H1 (cell line): ENCODE data around the gene USP10. TPM values are rescaled to one million over a fixed set of nuclear protein-coding genes. Genes with fewer than 3 reads are reported as not detected.

Source experiments
- CTCF ChIA-PET: fragments of 300-600 bp; sonication (Branson Sonifier 250); formaldehyde crosslinking; loops from one replicate; lab custom pipeline; 2021; ENCODE audit not compliant: partially characterized antibody; lab: Charles Lee
- POLR2A ChIA-PET: fragments of 300-600 bp; sonication (Branson Sonifier 250); formaldehyde crosslinking; loops from one replicate; lab custom pipeline; 2021; ENCODE audit warnings: inconsistent platforms; ENCODE audit not compliant: partially characterized antibody; lab: Charles Lee
- DNase-seq, 2 experiments: peaks; one replicate each; pipeline versions ENCODE4 v3.0.0 to v3.0.0-alpha.2; 2010 to 2022; ENCODE audit warnings: low spot score in 2 of 2, low read depth in 1 of 2, mixed read lengths in 1 of 2
- FAIRE-seq: peaks from 2 replicates; lab custom pipeline; 2011; peaks lifted over from hg19 to GRCh38; lab: Jason Lieb, UNC
- H2AFZ ChIP-seq: 2 replicates; pipeline ENCODE4 v1.8.1; 2012; ENCODE audit warnings: low read length, inconsistent platforms
- H2AK5ac ChIP-seq: 2 replicates; pipeline ENCODE4 v1.6.1; 2013; ENCODE audit warnings: low read depth, low read length
- H2BK120ac ChIP-seq: replicated peaks from 2 replicates; pipeline ENCODE3; 2013; ENCODE audit warnings: low read depth, low read length, inconsistent platforms
- H2BK12ac ChIP-seq: 2 replicates; pipeline ENCODE4 v1.6.1; 2013; ENCODE audit warnings: low read depth, low read length
- H2BK15ac ChIP-seq: 2 replicates; pipeline ENCODE4 v1.6.1; 2013; ENCODE audit warnings: low read length
- H2BK20ac ChIP-seq: 2 replicates; pipeline ENCODE4 v1.6.1; 2013; ENCODE audit warnings: low read length
- H2BK5ac ChIP-seq: 2 replicates; pipeline ENCODE4 v1.6.1; 2013; ENCODE audit warnings: low read depth, low read length
- H3K14ac ChIP-seq: 2 replicates; pipeline ENCODE4 v1.6.1; 2013; ENCODE audit warnings: inconsistent platforms; ENCODE audit not compliant: insufficient read length
- H3K18ac ChIP-seq: 2 replicates; pipeline ENCODE4 v1.6.1; 2013; ENCODE audit warnings: low read length; ENCODE audit errors: extremely low read depth
- H3K23ac ChIP-seq: 2 replicates; pipeline ENCODE4 v1.6.1; 2013; ENCODE audit warnings: inconsistent platforms; ENCODE audit not compliant: insufficient read length
- H3K23me2 ChIP-seq: 2 replicates; pipeline ENCODE4 v1.6.1; 2013; ENCODE audit warnings: low read depth, low read length
- H3K27ac ChIP-seq: 2 replicates; pipeline ENCODE4 v1.6.1; 2011; ENCODE audit warnings: low read depth, low read length, inconsistent platforms
- H3K27me3 ChIP-seq, 4 experiments: replicated peaks in 1 of 4; 1 replicate in 1 of 4; 2 replicates in 3 of 4; pipeline versions ENCODE4 v1.6.1 to v1.8.1; 2011 to 2013; ENCODE audit warnings: low read length in 3 of 4, mild to moderate bottlenecking in 3 of 4, inconsistent platforms in 2 of 4, mixed read lengths in 2 of 4, moderate library complexity in 1 of 4; ENCODE audit not compliant: control insufficient read depth in 3 of 4, insufficient read depth in 3 of 4; ENCODE audit errors: extremely low read depth in 1 of 4
- H3K36me3 ChIP-seq, 4 experiments: 2 replicates each; pipeline versions ENCODE4 v1.6.1 to v1.8.1; 2011 to 2013; ENCODE audit warnings: mild to moderate bottlenecking in 4 of 4, low read length in 3 of 4, moderate library complexity in 2 of 4, control low read depth in 1 of 4, inconsistent platforms in 1 of 4; ENCODE audit not compliant: insufficient read depth in 4 of 4, control insufficient read depth in 2 of 4
- H3K4ac ChIP-seq: replicated peaks from 2 replicates; pipeline ENCODE3; 2013; ENCODE audit warnings: low read length, low read depth, mixed read lengths, inconsistent platforms; ENCODE audit not compliant: insufficient read length
- H3K4me1 ChIP-seq, 4 experiments: replicated peaks in 1 of 4; 1 replicate in 1 of 4; 2 replicates in 3 of 4; pipeline versions ENCODE4 v1.6.1 to v1.8.1; 2011 to 2013; ENCODE audit warnings: low read length in 3 of 4, inconsistent platforms in 2 of 4, mixed read lengths in 1 of 4; ENCODE audit not compliant: insufficient read depth in 4 of 4, control insufficient read depth in 3 of 4
- H3K4me2 ChIP-seq, 2 experiments: 2 replicates each; pipeline versions ENCODE4 v1.6.1 to v1.8.1; 2011 to 2013; ENCODE audit warnings: low read depth in 2 of 2, low read length in 2 of 2, control low read depth in 1 of 2, inconsistent platforms in 1 of 2, mild to moderate bottlenecking in 1 of 2; ENCODE audit not compliant: insufficient read depth in 1 of 2
- H3K4me3 ChIP-seq, 4 experiments: fragments of 200-600, 300-600 bp in 1 of 4; sonication (generic), shearing (Covaris generic), sonication (Bioruptor Twin) in 1 of 4; 2 replicates each; pipeline versions ENCODE4 v1.5.1 to v1.8.1; 2011 to 2016; ENCODE audit warnings: low read length in 4 of 4, low read depth in 3 of 4, control low read depth in 2 of 4, inconsistent platforms in 2 of 4, mild to moderate bottlenecking in 2 of 4, mixed read lengths in 1 of 4, moderate library complexity in 1 of 4; ENCODE audit not compliant: insufficient read depth in 2 of 4; ENCODE audit errors: extremely low read depth in 1 of 4
- H3K56ac ChIP-seq: replicated peaks from 2 replicates; pipeline ENCODE3; 2013; ENCODE audit warnings: low read depth, mild to moderate bottlenecking, mixed read lengths, low read length, inconsistent platforms; ENCODE audit not compliant: insufficient read length
- H3K79me1 ChIP-seq: 2 replicates; pipeline ENCODE4 v1.6.1; 2013; ENCODE audit warnings: low read depth, low read length, control low read depth
- H3K79me2 ChIP-seq, 2 experiments: 2 replicates each; pipeline versions ENCODE4 v1.6.1 to v1.8.1; 2012 to 2013; ENCODE audit warnings: low read length in 2 of 2, mild to moderate bottlenecking in 2 of 2, inconsistent platforms in 1 of 2; ENCODE audit not compliant: insufficient read depth in 2 of 2, control insufficient read depth in 1 of 2
- H3K9ac ChIP-seq, 4 experiments: replicated peaks in 1 of 4; 1 replicate in 1 of 4; 2 replicates in 3 of 4; pipeline versions ENCODE4 v1.6.1 to v1.8.1; 2011 to 2013; ENCODE audit warnings: low read depth in 3 of 4, low read length in 3 of 4, control low read depth in 2 of 4, mild to moderate bottlenecking in 2 of 4, moderate library complexity in 2 of 4, inconsistent platforms in 1 of 4; ENCODE audit errors: extremely low read depth in 1 of 4
- H3K9me3 ChIP-seq, 2 experiments: 2 replicates each; pipeline versions ENCODE4 v1.6.1 to v1.8.1; 2012 to 2013; ENCODE audit warnings: mild to moderate bottlenecking in 2 of 2, moderate library complexity in 2 of 2, control low read depth in 1 of 2, inconsistent platforms in 1 of 2, low read depth in 1 of 2, low read length in 1 of 2, mixed read lengths in 1 of 2; ENCODE audit not compliant: insufficient read depth in 2 of 2
- H4K20me1 ChIP-seq, 2 experiments: replicated peaks in 1 of 2; 2 replicates each; pipeline versions ENCODE3 to v1.8.1; 2011 to 2013; ENCODE audit warnings: inconsistent platforms in 2 of 2, low read length in 2 of 2, mild to moderate bottlenecking in 1 of 2; ENCODE audit not compliant: insufficient read depth in 2 of 2, control insufficient read depth in 1 of 2
- H4K5ac ChIP-seq: 2 replicates; pipeline ENCODE4 v1.6.1; 2013; ENCODE audit warnings: low read length, low read depth, mixed read lengths, inconsistent platforms; ENCODE audit not compliant: insufficient read length
- H4K8ac ChIP-seq: 2 replicates; pipeline ENCODE4 v1.8.0; 2013; ENCODE audit warnings: mild to moderate bottlenecking, moderate library complexity, low read length, inconsistent platforms; ENCODE audit not compliant: insufficient read depth; ENCODE audit errors: extremely low read depth
- H4K91ac ChIP-seq: replicated peaks from 2 replicates; pipeline ENCODE3; 2013; ENCODE audit warnings: low read length, mixed read lengths, inconsistent platforms; ENCODE audit not compliant: insufficient read length
- CTBP2 ChIP-seq: IDR thresholded peaks from 2 replicates; pipeline ENCODE4 v1.7.0; 2011; ENCODE audit warnings: borderline replicate concordance, mild to moderate bottlenecking, moderate library complexity, mixed read lengths, low read length; ENCODE audit not compliant: insufficient read depth, insufficient read length
- JUN ChIP-seq: IDR thresholded peaks from 2 replicates; pipeline ENCODE4 v1.6.1; 2011; ENCODE audit warnings: low read depth, mild to moderate bottlenecking, improper control_type of control experiment, low read length
- JUND ChIP-seq: IDR thresholded peaks from 2 replicates; pipeline ENCODE4 v1.6.1; 2011; ENCODE audit warnings: mild to moderate bottlenecking, improper control_type of control experiment, low read length
- KDM4A ChIP-seq: IDR thresholded peaks from one replicate; pipeline ENCODE4 v1.7.1; 2012; ENCODE audit warnings: low read depth, mild to moderate bottlenecking, moderate library complexity, low read length, inconsistent platforms; ENCODE audit not compliant: severe bottlenecking
- MAFK ChIP-seq: IDR thresholded peaks from 2 replicates; pipeline ENCODE4 v1.6.1; 2012; ENCODE audit warnings: low read depth, mild to moderate bottlenecking, improper control_type of control experiment, low read length
- RAD21 ChIP-seq, 2 experiments: IDR thresholded peaks in 1 of 2; conservative IDR thresholded peaks in 1 of 2; 2 replicates each; pipeline ENCODE4 v1.6.1; 2011; ENCODE audit warnings: low read depth in 2 of 2, low read length in 2 of 2, improper control_type of control experiment in 1 of 2, inconsistent platforms in 1 of 2, mild to moderate bottlenecking in 1 of 2, moderate library complexity in 1 of 2
- SP2 ChIP-seq: IDR thresholded peaks from 2 replicates; pipeline ENCODE4 v1.6.1; 2012; ENCODE audit warnings: mild to moderate bottlenecking, low read length, inconsistent platforms
- TAF1 ChIP-seq: IDR thresholded peaks from 2 replicates; pipeline ENCODE4 v1.6.1; 2011; ENCODE audit warnings: mild to moderate bottlenecking, low read depth, low read length
- TCF12 ChIP-seq: IDR thresholded peaks from 2 replicates; pipeline ENCODE4 v1.6.1; 2011; ENCODE audit warnings: low read depth, mild to moderate bottlenecking, low read length
- WGBS, 2 experiments: shearing (Covaris generic) in 1 of 2; methylation state at CpG; one replicate each; pipeline versions ENCODE4 v1.1.6 to v1.1.7; 2013 to 2015; ENCODE audit warnings: low lambda C conversion rate in 2 of 2, mixed read lengths in 2 of 2, inconsistent platforms in 1 of 2, low coverage in 1 of 2, missing lambda C conversion rate in 1 of 2; ENCODE audit not compliant: insufficient replicate concordance in 2 of 2, insufficient coverage in 1 of 2, insufficient read length in 1 of 2; ENCODE audit errors: extremely low coverage in 1 of 2, missing lambda C conversion rate in 1 of 2; 5-methylcytosine and 5-hydroxymethylcytosine counted together
- polyA plus RNA-seq, 7 experiments: library from polyadenylated mRNA; depleted of rRNA in 3 of 7; stranded (reverse) in 5 of 7; unstranded in 2 of 7; fragments of >200 nt in 5 of 7; fragments of 200-250 nt in 2 of 7; gene quantifications; 1 replicate in 5 of 7; 2 replicates in 1 of 7; 4 replicates in 1 of 7; pipeline versions ENCODE4 v1.2.1 to v1.2.3, GENCODE V29; 2011 to 2013; ENCODE audit warnings: missing spikeins in 2 of 7, mixed read lengths in 2 of 7
- total RNA-seq: library from RNA; stranded (reverse); fragmentation: NEBNext Ultra II Directional; extraction: Animal tissue kit (Norgen Biotek cat#: 25700); gene quantifications from 2 replicates; pipeline ENCODE4 v1.2.1, GENCODE V29; 2021

USP10 gene
- total and polyA plus RNA-seq, 2 of the 8 experiments (the other 6 are each of a cell fraction or from before 2014, with no cell fraction given): 171 to 195 TPM

DNA sequence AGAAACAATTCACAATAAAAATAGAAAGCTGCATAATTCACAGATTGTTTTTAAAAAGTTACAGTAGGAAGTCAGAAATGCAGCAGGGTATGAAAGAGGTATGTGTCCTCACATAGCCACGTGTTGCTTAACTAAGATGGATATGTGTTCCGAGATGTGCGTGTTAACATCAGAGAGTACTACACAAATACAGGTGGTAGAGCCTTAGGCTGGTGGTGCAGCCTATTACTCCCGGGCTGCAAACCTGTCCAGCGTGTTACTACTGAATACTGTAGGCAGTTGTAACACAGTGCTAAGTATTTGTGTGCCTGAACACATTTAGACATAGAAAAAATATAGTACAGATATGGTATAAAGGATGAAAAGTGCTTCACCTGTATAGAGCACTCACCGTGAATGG lies 46.4 kb downstream of the USP10 start:
- Histone ChIP-seq H3K27ac (no peak overlapping the region), H3K14ac (no peak overlapping the region), H3K4me2 (no peak overlapping the region), H2BK15ac (no peak overlapping the region), H3K23ac (no peak overlapping the region), H4K91ac (no peak overlapping the region), H3K4ac (no peak overlapping the region), H3K9me3 (no peaks in the 10 kb centered on the region), H2AK5ac (no peak overlapping the region), H4K20me1 (peaks cover 22 to 26% of the 10 kb centered on the region in 2 experiments), H3K4me1 (no peaks in the 10 kb centered on the region; a peak in 1 of 7 replicates), H2AFZ (no peak overlapping the region), H3K9ac (no peak overlapping the region), H3K4me3 (no peak overlapping the region), H3K79me1 (peaks cover 6% of the 10 kb centered on the region), H3K79me2 (peaks cover 4 to 96% of the 10 kb centered on the region in 2 experiments), H2BK20ac (no peak overlapping the region), H4K8ac (no peak overlapping the region), H3K56ac (no peak overlapping the region), H3K18ac (no peak overlapping the region), H3K36me3 (peaks cover 0 to 17% (median 5%) of the 10 kb centered on the region in 4 experiments; a peak in 4 of 8 replicates), H3K23me2 (no peaks in the 10 kb centered on the region), H2BK120ac (no peak overlapping the region), H3K27me3 (no peaks in the 10 kb centered on the region), H2BK5ac (no peak overlapping the region), H2BK12ac (no peak overlapping the region), H4K5ac (no peak overlapping the region)
- POLR2A ChIA-PET: interaction anchor here (0.9 kb wide), 1 partner anchor 59 kb away, joined by 3 read pairs; no protein-coding TSS in a partner anchor
- no peak for FAIRE-seq
- no peak for TF ChIP-seq JUND
- TF ChIP-seq MAFK: no peak
- TF ChIP-seq TCF12: no peak
- no peak for TF ChIP-seq TAF1
- TF ChIP-seq KDM4A: no peak
- TF ChIP-seq JUN: no peak
- TF ChIP-seq SP2: no peak
- TF ChIP-seq CTBP2: no peak
- TF ChIP-seq RAD21 (IDR thresholded peaks at IDR 0.05 in 1 of 2, conservative IDR thresholded peaks at IDR 0.05 in 1 of 2; ENCODE audit: low read depth in 2 of 2, low read length in 2 of 2): no peak
- WGBS, 2 experiments: 97% methylated on average over 6 of the region's 6 CpGs; no CpG with 5 or more reads in 1 of the 2 experiments
- no peak for DNase-seq
- CTCF ChIA-PET: interaction anchor here (0.7 to 4.3 kb wide), 28 partner anchors 7 to 264 kb away, joined by 3 to 43 read pairs (median 4); no protein-coding TSS in a partner anchor
